Transverse colon (tissue), 4 donors: ENCODE measurements around the gene PRMT2. TPM values are rescaled to one million over a fixed set of nuclear protein-coding genes. Genes with fewer than 3 reads are reported as not detected.

Source experiments
- DNase-seq: peaks from one replicate; pipeline ENCODE4 v3.0.0-alpha.2; 2019
- H3K27ac ChIP-seq, 4 donors: fragments of 200-600 bp; sonication (generic); 2 replicates each; pipeline ENCODE4 v1.5.1; 2016 to 2018; ENCODE audit warnings: inconsistent platforms in 4 of 4
- H3K27me3 ChIP-seq: fragments of 200-600 bp; sonication (generic); 2 replicates; pipeline ENCODE4 v1.5.1; 2017; ENCODE audit warnings: inconsistent platforms
- H3K36me3 ChIP-seq, 4 donors: fragments of 200-600 bp; sonication (generic); 2 replicates each; pipeline ENCODE4 v1.5.1; 2017 to 2019; ENCODE audit warnings: inconsistent platforms in 4 of 4
- H3K4me1 ChIP-seq, 4 donors: fragments of 200-600 bp; sonication (generic); 2 replicates each; pipeline ENCODE4 v1.5.1; 2017 to 2020; ENCODE audit warnings: inconsistent platforms in 4 of 4
- H3K4me3 ChIP-seq, 4 donors: fragments of 200-600 bp; sonication (generic); 1 replicate in 1 of 4; 2 replicates in 3 of 4; pipeline versions ENCODE4 v1.5.1 to v1.6.1; 2017 to 2019; ENCODE audit warnings: inconsistent platforms in 4 of 4
- H3K9me3 ChIP-seq, 2 donors: fragments of 200-600 bp; sonication (generic); 2 replicates each; pipeline ENCODE4 v1.5.1; 2017 to 2019; ENCODE audit warnings: inconsistent platforms in 2 of 2
- CTCF ChIP-seq, 5 experiments: fragments of 200-600 bp in 3 of 5; fragments of 450-650 bp in 2 of 5; sonication (generic) in 3 of 5; IDR thresholded peaks; 1 replicate in 2 of 5; 2 replicates in 3 of 5; pipeline ENCODE4 v1.5.1; 2016 to 2017; ENCODE audit warnings: antibody characterized with exemption in 5 of 5, inconsistent platforms in 3 of 5, mild to moderate bottlenecking in 2 of 5, moderate library complexity in 1 of 5
- EP300 ChIP-seq: sonication (generic); formaldehyde crosslinking; IDR thresholded peaks from one replicate; pipeline ENCODE4 v1.6.1; 2017; ENCODE audit warnings: antibody characterized with exemption, low read depth
- POLR2A ChIP-seq: fragments of 450-650 bp; IDR thresholded peaks from one replicate; pipeline ENCODE4 v1.6.1; 2016; ENCODE audit warnings: antibody characterized with exemption, mild to moderate bottlenecking, moderate library complexity
- POLR2AphosphoS5 ChIP-seq, 3 donors: sonication (generic); formaldehyde crosslinking; IDR thresholded peaks; one replicate each; pipeline ENCODE4 v1.6.1; 2016; ENCODE audit warnings: antibody characterized with exemption in 3 of 3
- WGBS, 2 donors: methylation state at CpG; one replicate each; pipeline ENCODE4 v1.1.5; 2018; ENCODE audit warnings: low coverage in 1 of 2; 5-methylcytosine and 5-hydroxymethylcytosine counted together
- in situ Hi-C, 4 donors: fragments of 200-750 bp; cut with MboI; loops; one replicate each; pipeline versions ENCODE4 v1.15.0 to v1.15.1; 2017; ENCODE audit warnings: low sequenced_read_pairs in 3 of 4, low pct_ligation_motif_present in 1 of 4, low pct_unique_long_range_greater_than_20kb in 1 of 4
- intact Hi-C: fragments of 100-400 bp; cut with DNase I; formaldehyde crosslinking; loops from one replicate; pipeline ENCODE4 v1.15.1; 2023; ENCODE audit warnings: low total_unique reads
- total RNA-seq, 4 donors: library from RNA; depleted of rRNA; stranded (reverse); fragments of >200 nt; gene quantifications; one replicate each; pipeline ENCODE4 v1.1.0, GENCODE V29; 2016

The PRMT2 gene
- total RNA-seq, 4 donors from 2014 or later: 80.4 to 112 (median 96.2) TPM

DNA sequence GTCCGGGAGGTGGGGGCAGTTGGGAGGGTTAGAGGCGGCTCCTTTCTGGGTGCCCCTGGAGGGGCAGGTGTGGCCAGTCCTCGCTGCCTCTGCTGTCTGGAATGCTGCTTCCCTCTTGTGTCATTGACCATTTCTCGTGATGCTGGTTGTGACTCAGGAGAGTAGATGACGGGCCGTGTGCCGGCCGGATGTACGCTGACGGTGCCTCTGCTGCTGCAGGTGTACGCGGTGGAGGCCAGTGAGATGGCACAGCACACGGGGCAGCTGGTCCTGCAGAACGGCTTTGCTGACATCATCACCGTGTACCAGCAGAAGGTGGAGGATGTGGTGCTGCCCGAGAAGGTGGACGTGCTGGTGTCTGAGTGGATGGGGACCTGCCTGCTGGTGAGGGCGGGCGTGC, 13.9 kb downstream of the PRMT2 start:
- 96 to 97% methylated on average over 6 to 19 of the region's 19 CpGs for WGBS, 2 donors
- no peak overlapping the region for H3K27ac ChIP-seq
- H3K9me3 ChIP-seq: peaks cover 0 to 2% of the 10 kb centered on the region in 2 donors
- peaks cover 0 to 77% (median 29%) of the 10 kb centered on the region in 4 donors for H3K36me3 ChIP-seq
- intact Hi-C loops: no loop called here
- no peak for TF ChIP-seq CTCF (IDR thresholded peaks at IDR 0.05)
- TF ChIP-seq POLR2AphosphoS5 (IDR thresholded peaks at IDR 0.05): no peak
- no peak for TF ChIP-seq POLR2A
- TF ChIP-seq EP300: no peak
- no peaks in the 10 kb centered on the region for H3K4me1 ChIP-seq
- no peak for DNase-seq
- in situ Hi-C loops: no loop called here
- no peaks in the 10 kb centered on the region for H3K27me3 ChIP-seq
- no peak overlapping the region for H3K4me3 ChIP-seq

DNA sequence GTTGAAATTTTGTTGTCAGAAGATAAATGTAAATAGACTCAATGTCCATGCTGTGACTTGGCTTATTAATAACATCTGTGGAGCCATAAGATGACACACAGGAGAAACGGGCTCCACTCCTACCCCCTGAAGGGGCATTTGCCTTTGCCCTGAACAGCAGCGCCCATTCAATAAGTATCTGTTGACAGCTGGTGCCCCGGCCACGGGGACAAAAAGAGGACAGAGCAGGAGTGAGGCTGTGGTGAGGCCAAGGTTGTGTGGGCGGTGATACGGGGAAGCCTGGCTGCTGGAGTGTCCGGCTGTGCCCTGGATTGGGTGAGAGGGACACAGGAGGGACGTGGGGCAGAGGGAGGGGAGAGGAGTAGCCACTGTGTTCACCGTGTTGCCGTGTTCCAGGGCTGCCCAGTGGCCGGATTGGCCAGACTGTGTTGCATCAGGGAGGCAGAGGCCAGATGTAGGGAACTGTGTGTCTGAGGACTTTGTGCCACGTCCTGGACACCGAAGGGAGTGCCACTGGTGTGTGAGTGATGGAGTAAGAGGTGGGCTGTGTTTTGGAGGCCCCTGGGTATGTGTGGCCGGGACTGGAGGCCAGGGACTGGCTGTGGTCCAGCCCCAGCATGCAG, 15.1 kb downstream of the PRMT2 start:
- H3K9me3 ChIP-seq: peaks cover 6 to 12% of the 10 kb centered on the region in 2 donors
- no peaks in the 10 kb centered on the region for H3K27me3 ChIP-seq
- no peak overlapping the region for H3K27ac ChIP-seq
- no peak overlapping the region for H3K4me3 ChIP-seq
- intact Hi-C loops: no loop called here
- H3K4me1 ChIP-seq: no peaks in the 10 kb centered on the region
- TF ChIP-seq POLR2AphosphoS5 (IDR thresholded peaks at IDR 0.05): no peak
- TF ChIP-seq CTCF (IDR thresholded peaks at IDR 0.05): no peak
- TF ChIP-seq EP300: no peak
- no peak for TF ChIP-seq POLR2A
- WGBS, 2 donors: 87 to 88% methylated on average over 9 to 14 of the region's 14 CpGs
- peaks cover 0 to 79% (median 34%) of the 10 kb centered on the region in 4 donors for H3K36me3 ChIP-seq
- DNase-seq: no peak
- in situ Hi-C loops: no loop called here

GRCh38 chr21:46651121-46651520, 15.6 kb downstream of the PRMT2 start:
- TF ChIP-seq CTCF (IDR thresholded peaks at IDR 0.05): no peak
- TF ChIP-seq POLR2A: no peak
- no peak for TF ChIP-seq POLR2AphosphoS5 (IDR thresholded peaks at IDR 0.05)
- no peak for TF ChIP-seq EP300
- in situ Hi-C loops (no loop called here), intact Hi-C loops (no loop called here)
- no peak for DNase-seq
- peaks cover 6 to 12% of the 10 kb centered on the region in 2 donors for H3K9me3 ChIP-seq
- H3K4me1 ChIP-seq: no peaks in the 10 kb centered on the region
- H3K36me3 ChIP-seq: peaks cover 0 to 80% (median 32%) of the 10 kb centered on the region in 4 donors
- no peak overlapping the region for H3K4me3 ChIP-seq
- no peak overlapping the region for H3K27ac ChIP-seq
- WGBS, 2 donors: 94 to 100% methylated on average over 6 to 7 of the region's 7 CpGs
- no peaks in the 10 kb centered on the region for H3K27me3 ChIP-seq

GRCh38 chr21:46655230-46655629, 19.8 kb downstream of the PRMT2 start:
- TF ChIP-seq POLR2AphosphoS5 (IDR thresholded peaks at IDR 0.05) (no peak), EP300 (no peak), CTCF (IDR thresholded peaks at IDR 0.05) (no peak), POLR2A (no peak)
- peaks cover 6 to 12% of the 10 kb centered on the region in 2 donors for H3K9me3 ChIP-seq
- intact Hi-C loops (no loop called here), in situ Hi-C loops (no loop called here)
- H3K4me3 ChIP-seq: no peak overlapping the region
- H3K4me1 ChIP-seq: no peaks in the 10 kb centered on the region
- no peak overlapping the region for H3K27ac ChIP-seq
- DNase-seq: no peak
- peaks cover 0 to 58% (median 22%) of the 10 kb centered on the region in 4 donors for H3K36me3 ChIP-seq
- no peaks in the 10 kb centered on the region for H3K27me3 ChIP-seq
